Mammary epithelial cell (primary cell): Measurements from ENCODE around the gene PDPR.
"Not testable (repeated sequence)": the region's sequence is repeated elsewhere in the genome, so short reads cannot be mapped to it uniquely, and the experiment has no call there.

Experiments used
- CTCF ChIP-seq, 2 donors: IDR thresholded peaks in 1 of 2; conservative IDR thresholded peaks in 1 of 2; 2 replicates each; pipeline ENCODE4 v1.5.1; 2011 to 2012; ENCODE audit warnings: inconsistent platforms in 2 of 2, low read length in 2 of 2, mild to moderate bottlenecking in 2 of 2, control low read depth in 1 of 2, low read depth in 1 of 2; ENCODE audit not compliant: insufficient read depth in 1 of 2; ENCODE audit errors: extremely low read depth in 1 of 2
- EZH2 ChIP-seq: IDR thresholded peaks from 2 replicates; pipeline ENCODE4 v1.6.1; 2012; ENCODE audit warnings: low read length, inconsistent platforms, borderline replicate concordance

- not testable (repeated sequence) for TF ChIP-seq CTCF (conservative IDR thresholded peaks at IDR 0.05 in 1 of 2, IDR thresholded peaks at IDR 0.05 in 1 of 2; ENCODE audit: extremely low read depth in 1 of 2, insufficient read depth in 1 of 2, low read depth in 1 of 2, low read length in 2 of 2); EZH2
Measured at GRCh38 chr16:70204668-70205405, 90.7 kb downstream of the PDPR start.
